DOHH2 (cell line): ENCODE results near the gene SAMD14.

Experiments used
- CTCF ChIP-seq: fragments of 200-600 bp; sonication (generic); IDR thresholded peaks from one replicate; pipeline ENCODE4 v1.5.1; 2014; ENCODE audit warnings: antibody characterized with exemption, mild to moderate bottlenecking, low read depth, low read length; ENCODE audit not compliant: poor library complexity, severe bottlenecking
- EZH2phosphoT487 ChIP-seq: fragments of 200-600 bp; sonication (generic); IDR thresholded peaks from 2 replicates; pipeline ENCODE4 v1.6.1; 2017; ENCODE audit warnings: borderline replicate concordance, mild to moderate bottlenecking, antibody characterized with exemption, low read length, moderate library complexity, mixed read lengths

- TF ChIP-seq CTCF (no peak), EZH2phosphoT487 (no peak)
Observed at GRCh38 chr17:50132104-50132794, 2.3 kb upstream of the SAMD14 start.
